GM18505 (cell line): ENCODE data around the gene HTR1B.

Source experiments
- ATAC-seq: cut with Tn5 transposase; IDR thresholded peaks from one replicate; pipeline ENCODE4 v1.9.1; 2021; ENCODE audit not compliant: unreplicated experiment
- POLR2A ChIP-seq: IDR thresholded peaks from 4 replicates; pipeline ENCODE4 v1.6.1; 2011; ENCODE audit warnings: borderline replicate concordance; ENCODE audit not compliant: insufficient read depth, insufficient read length; ENCODE audit errors: extremely low read depth

HTR1B gene

DNA sequence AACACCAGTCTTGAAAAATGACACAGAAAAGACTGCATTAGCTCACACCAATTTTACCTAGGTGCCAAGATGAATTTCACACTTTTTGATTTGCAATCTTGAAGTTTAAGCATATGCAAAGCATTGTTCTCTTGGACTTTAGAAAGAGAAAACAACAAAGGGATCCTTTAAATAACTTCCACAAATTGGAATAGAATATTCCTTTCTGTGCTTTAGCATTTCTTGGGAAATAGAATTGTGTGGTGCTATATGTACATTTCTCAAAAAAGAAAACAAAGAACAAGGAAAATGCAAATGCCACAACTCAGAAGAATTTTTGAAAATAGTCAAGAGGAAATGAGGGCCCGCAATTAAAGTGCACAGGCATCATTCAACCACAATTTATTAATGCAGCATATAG lies 17.0 kb downstream of the HTR1B start:
- TF ChIP-seq POLR2A: no peak
- no peak for ATAC-seq

- TF ChIP-seq POLR2A: no peak
- ATAC-seq: no peak
Observed at GRCh38 chr6:77445214-77445613, 18.1 kb downstream of the HTR1B start.

DNA sequence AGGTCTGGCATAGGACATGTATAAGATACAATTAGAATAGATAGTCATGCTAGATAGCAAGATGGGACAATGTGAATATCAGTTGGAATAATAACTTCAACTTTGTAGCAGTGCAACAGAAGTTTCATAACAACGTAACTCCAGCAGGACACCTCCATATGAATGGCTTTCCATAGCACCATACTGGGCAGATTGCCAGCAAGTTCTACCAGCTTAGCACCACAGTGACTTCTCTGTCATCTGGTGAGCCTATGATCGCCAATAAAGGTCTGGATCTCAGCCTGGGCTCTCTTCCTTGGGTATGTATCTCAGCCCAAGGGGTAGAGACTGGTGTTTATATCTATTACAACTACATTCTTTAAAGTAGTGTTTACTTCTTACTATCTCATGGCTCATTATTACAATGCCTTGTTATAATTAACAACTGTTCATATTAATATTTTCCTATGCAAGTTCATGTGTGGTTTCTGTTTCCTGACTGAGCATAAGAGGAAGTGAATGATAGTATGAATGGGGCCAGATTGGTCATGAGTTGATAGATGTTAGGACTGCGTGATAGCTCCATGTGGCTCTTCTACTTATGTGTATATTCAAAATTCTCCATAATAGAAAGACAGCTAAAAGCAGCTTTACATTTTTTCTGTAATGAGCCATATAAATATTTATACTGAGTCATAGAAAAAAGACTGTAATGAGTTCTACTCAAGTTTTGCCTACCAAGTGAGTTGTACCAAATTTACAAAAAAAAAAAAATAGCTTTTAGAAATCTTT lies 22.9 kb downstream of the HTR1B start:
- no peak for ATAC-seq
- no peak for TF ChIP-seq POLR2A

GRCh38 chr6:77433888-77434287 lies 29.4 kb downstream of the HTR1B start:
- TF ChIP-seq POLR2A: no peak
- ATAC-seq: no peak

- no peak for ATAC-seq
- TF ChIP-seq POLR2A: no peak
Observed at GRCh38 chr6:77430504-77430903, 32.8 kb downstream of the HTR1B start.

DNA sequence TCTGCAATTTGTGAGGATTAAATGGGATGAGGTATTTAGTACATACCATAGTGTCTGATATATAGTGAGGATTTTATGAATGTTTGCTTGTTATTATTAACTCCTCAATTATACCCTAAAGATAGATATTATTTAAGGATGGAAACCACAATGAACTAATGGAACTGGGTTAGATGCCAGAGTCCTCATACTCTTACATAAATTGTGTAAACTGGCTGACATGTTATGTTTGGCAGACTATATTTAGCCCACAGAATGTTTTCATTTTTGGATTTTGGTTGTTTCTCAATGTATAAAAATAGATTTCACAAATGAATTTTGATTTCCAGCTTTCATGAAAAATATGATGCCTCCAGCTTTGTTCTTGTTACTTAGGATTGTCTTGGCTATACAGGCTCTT lies 37.6 kb downstream of the HTR1B start:
- no peak for TF ChIP-seq POLR2A

DNA sequence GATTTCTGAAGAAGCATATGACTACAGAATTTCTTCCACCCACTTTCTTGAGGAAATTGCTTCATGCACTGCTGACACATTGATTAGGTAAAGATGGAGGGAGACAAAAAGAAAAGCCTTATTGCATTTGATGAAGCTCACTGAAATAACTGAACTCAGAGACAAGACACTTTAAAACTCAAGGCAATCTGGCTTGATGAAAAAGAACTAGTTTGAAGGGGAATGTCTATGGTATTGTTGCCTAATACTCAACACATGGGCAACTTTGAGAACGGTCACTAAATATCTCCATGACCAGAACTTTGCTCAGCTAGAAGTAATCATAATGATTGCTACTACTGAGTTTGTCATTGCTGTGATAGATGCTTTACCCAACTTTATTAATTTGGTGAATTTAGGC lies 38.1 kb downstream of the HTR1B start:
- no peak for ATAC-seq
- no peak for TF ChIP-seq POLR2A

More for the DNA sequence above, 37.6 kb downstream of the HTR1B start:
- ATAC-seq: no peak

DNA sequence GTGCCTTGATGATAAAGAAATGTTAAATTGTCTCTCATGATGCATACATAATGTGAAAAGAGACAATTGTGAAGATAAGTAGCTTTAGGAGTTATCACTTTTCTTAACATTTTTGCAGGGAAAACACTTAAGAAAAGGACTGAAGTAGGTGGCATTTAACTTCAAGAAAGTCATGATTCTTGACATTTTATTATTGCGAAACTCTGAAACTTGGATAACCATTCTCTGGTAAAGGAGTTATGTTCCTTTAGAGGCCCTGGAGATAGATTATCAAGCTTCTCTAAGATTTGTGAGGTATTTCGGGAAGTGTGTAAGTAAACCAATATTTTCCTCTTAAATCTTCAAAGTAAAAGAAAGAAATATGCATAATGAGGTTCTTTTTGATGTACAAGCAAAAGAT lies 38.5 kb downstream of the HTR1B start:
- TF ChIP-seq POLR2A: no peak

GRCh38 chr6:77416839-77417238 lies 46.5 kb downstream of the HTR1B start:
- TF ChIP-seq POLR2A: no peak
- ATAC-seq: no peak

More for the DNA sequence above, 38.5 kb downstream of the HTR1B start:
- ATAC-seq: no peak

DNA sequence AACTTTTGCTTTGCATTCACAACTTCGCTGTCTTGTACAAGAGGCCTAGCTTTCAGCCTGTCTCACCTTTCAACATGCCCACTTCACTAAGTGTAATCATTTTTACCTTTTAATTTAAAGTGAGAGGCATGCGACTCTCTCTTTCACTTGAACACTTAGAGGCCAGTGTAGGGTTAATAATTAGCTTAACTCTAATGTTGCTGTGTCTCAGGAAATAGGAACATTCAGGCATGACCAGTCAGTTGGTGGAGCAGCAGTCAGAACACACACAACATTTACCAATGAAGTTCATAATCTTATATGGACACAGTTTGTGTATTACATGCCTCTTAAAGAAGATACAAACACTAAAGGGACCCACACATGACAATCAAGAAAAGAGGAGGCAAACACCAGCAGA lies 47.6 kb downstream of the HTR1B start:
- peak; percentile 74 for ATAC-seq
- TF ChIP-seq POLR2A: no peak
